Neural cell (in vitro differentiated cells): ENCODE data around the gene TEX54. TPM values are rescaled to one million over a fixed set of nuclear protein-coding genes. Genes with fewer than 3 reads are reported as not detected.

Source experiments
- H2AFZ ChIP-seq: fragments of 200-600, 300-800 bp; sonication (generic), shearing (Covaris generic); 2 replicates; pipeline ENCODE4 v1.6.0; 2014; ENCODE audit warnings: low read depth, mild to moderate bottlenecking, antibody characterized with exemption, low read length, moderate library complexity
- H3F3A ChIP-seq: fragments of 200-600 bp; shearing (Covaris generic); 2 replicates; pipeline ENCODE4 v1.6.1; 2016; ENCODE audit warnings: mild to moderate bottlenecking, moderate library complexity, mixed read lengths, antibody characterized with exemption, low read length; ENCODE audit not compliant: insufficient read depth, poor library complexity, severe bottlenecking
- H3K27ac ChIP-seq: fragments of 200-600, 300-800 bp; sonication (generic), shearing (Covaris generic); 2 replicates; pipeline ENCODE4 v1.5.1; 2014; ENCODE audit warnings: mild to moderate bottlenecking, low read length, moderate library complexity
- H3K27me3 ChIP-seq: fragments of 300-800, 200-600 bp; sonication (generic), shearing (Covaris generic); 2 replicates; pipeline ENCODE4 v1.6.0; 2014; ENCODE audit warnings: mild to moderate bottlenecking, low read depth, low read length, moderate library complexity; ENCODE audit not compliant: insufficient read depth
- H3K36me3 ChIP-seq: fragments of 300-800, 200-600 bp; sonication (generic), shearing (Covaris generic); 2 replicates; pipeline ENCODE4 v1.5.1; 2014; ENCODE audit warnings: mild to moderate bottlenecking, antibody characterized with exemption, low read length, moderate library complexity; ENCODE audit not compliant: insufficient read depth
- H3K4me2 ChIP-seq: fragments of 300-800, 200-600 bp; sonication (generic), shearing (Covaris generic); 2 replicates; pipeline ENCODE4 v1.6.0; 2014; ENCODE audit warnings: mild to moderate bottlenecking, low read length
- H3K4me3 ChIP-seq: fragments of 300-800, 200-600 bp; sonication (generic), shearing (Covaris generic); 2 replicates; pipeline ENCODE4 v1.5.1; 2014; ENCODE audit warnings: mild to moderate bottlenecking, low read length, moderate library complexity
- H3K79me2 ChIP-seq: fragments of 200-600 bp; shearing (Covaris generic); replicated peaks from 2 replicates; pipeline ENCODE4 v1.6.0; 2014; ENCODE audit warnings: mild to moderate bottlenecking, low read length, moderate library complexity; ENCODE audit not compliant: insufficient read depth
- H3K9ac ChIP-seq: fragments of 300-800, 200-600 bp; sonication (generic), shearing (Covaris generic); 2 replicates; pipeline ENCODE4 v1.6.1; 2016; ENCODE audit warnings: mild to moderate bottlenecking, low read length, mixed read lengths
- H3K9me2 ChIP-seq: fragments of 200-600 bp; shearing (Covaris generic); 2 replicates; pipeline ENCODE4 v1.6.1; 2016; ENCODE audit warnings: mild to moderate bottlenecking, low read length, mixed read lengths; ENCODE audit not compliant: insufficient read depth
- H3K9me3 ChIP-seq: fragments of 200-600, 300-800 bp; sonication (generic), shearing (Covaris generic); 2 replicates; pipeline ENCODE4 v1.6.1; 2016; ENCODE audit warnings: mild to moderate bottlenecking, mixed run types, low read length, moderate library complexity, mixed read lengths
- H4K20me1 ChIP-seq: fragments of 200-600 bp; shearing (Covaris generic); 2 replicates; pipeline ENCODE4 v1.6.1; 2016; ENCODE audit warnings: mild to moderate bottlenecking, mixed run types; ENCODE audit not compliant: insufficient read depth
- EP300 ChIP-seq: fragments of 450-650 bp; conservative IDR thresholded peaks from 2 replicates; pipeline ENCODE4 v1.6.1; 2014; ENCODE audit warnings: antibody characterized with exemption, mild to moderate bottlenecking, moderate library complexity; ENCODE audit not compliant: poor library complexity, severe bottlenecking
- EZH2 ChIP-seq: fragments of 200-600, 300-800 bp; shearing (Covaris generic), sonication (generic); IDR thresholded peaks from 2 replicates; pipeline ENCODE4 v1.6.1; 2014; ENCODE audit warnings: antibody characterized with exemption, low read length, borderline replicate concordance, mild to moderate bottlenecking; ENCODE audit not compliant: insufficient read depth, poor library complexity, severe bottlenecking
- MXI1 ChIP-seq: fragments of 450-650 bp; conservative IDR thresholded peaks from 2 replicates; pipeline ENCODE4 v1.6.1; 2014; ENCODE audit warnings: antibody characterized with exemption, mild to moderate bottlenecking; ENCODE audit not compliant: poor library complexity, severe bottlenecking
- POLR2AphosphoS5 ChIP-seq: IDR thresholded peaks from 2 replicates; pipeline ENCODE4 v1.6.1; 2012
- RAD21 ChIP-seq: fragments of 450-650 bp; conservative IDR thresholded peaks from 2 replicates; pipeline ENCODE4 v1.6.1; 2014; ENCODE audit warnings: antibody characterized with exemption, mild to moderate bottlenecking, moderate library complexity
- REST ChIP-seq: IDR thresholded peaks from 2 replicates; pipeline ENCODE4 v1.6.1; 2012; ENCODE audit warnings: borderline replicate concordance
- SMC3 ChIP-seq: fragments of 450-650 bp; conservative IDR thresholded peaks from 2 replicates; pipeline ENCODE4 v1.6.1; 2014; ENCODE audit warnings: antibody characterized with exemption, mild to moderate bottlenecking, moderate library complexity; ENCODE audit not compliant: poor library complexity
- TAF1 ChIP-seq: IDR thresholded peaks from 2 replicates; pipeline ENCODE4 v1.6.1; 2012; ENCODE audit warnings: low read depth
- polyA plus RNA-seq: library from polyadenylated mRNA; depleted of rRNA; stranded (reverse); fragments of >200 nt; gene quantifications from 2 replicates; pipeline ENCODE4 v1.2.3, GENCODE V29; 2014
- TF ChIP-seq, protein P1 (sequence below): fragments of 450-650 bp; IDR thresholded peaks from 2 replicates; pipeline ENCODE4 v1.5.1; 2014; ENCODE audit warnings: antibody characterized with exemption, mild to moderate bottlenecking, moderate library complexity; ENCODE audit not compliant: poor library complexity, severe bottlenecking

The TEX54 gene
- polyA plus RNA-seq, 1 donor from 2014 or later, result not detected

DNA sequence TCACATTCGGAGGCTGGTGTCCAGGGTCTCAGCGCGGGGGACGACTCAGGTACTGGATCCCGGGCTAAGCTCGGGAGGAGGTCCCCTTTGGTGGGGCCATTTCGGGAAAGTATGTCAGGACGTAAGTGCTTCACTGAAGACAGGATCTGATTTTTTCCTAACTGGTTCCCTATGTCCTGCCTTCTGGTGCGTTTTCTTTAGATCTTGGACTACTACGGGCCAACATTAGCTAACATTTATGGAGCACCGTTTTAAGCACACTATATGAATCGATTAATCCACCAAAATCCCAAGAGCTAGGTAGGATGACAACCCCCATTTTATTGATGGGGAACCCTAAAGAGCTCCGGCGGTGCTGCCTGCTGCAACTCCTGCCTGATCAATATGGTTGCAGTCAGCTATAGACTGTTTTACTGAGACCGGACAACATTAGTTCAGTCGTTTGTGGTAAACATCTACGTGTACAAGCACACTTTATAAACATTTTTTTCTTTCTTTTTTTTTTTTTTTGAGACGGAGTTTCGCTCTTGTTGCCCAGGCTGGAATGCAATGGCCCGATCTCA is 23.8 kb upstream of the TEX54 start:
- H3K9me2 ChIP-seq, result no peaks in the 10 kb centered on the region
- H3K27me3 ChIP-seq, result no peaks in the 10 kb centered on the region
- peaks cover 44% of the 10 kb centered on the region for H3K79me2 ChIP-seq
- H4K20me1 ChIP-seq, result no peaks in the 10 kb centered on the region
- H3K27ac ChIP-seq, result peak overlapping the region; percentile 75
- TF ChIP-seq MXI1 (no peak), REST (peak; percentile 5), SMC3 (no peak), EZH2 (no peak), TAF1 (no peak), RAD21 (no peak)
- TF ChIP-seq, protein P1, sequence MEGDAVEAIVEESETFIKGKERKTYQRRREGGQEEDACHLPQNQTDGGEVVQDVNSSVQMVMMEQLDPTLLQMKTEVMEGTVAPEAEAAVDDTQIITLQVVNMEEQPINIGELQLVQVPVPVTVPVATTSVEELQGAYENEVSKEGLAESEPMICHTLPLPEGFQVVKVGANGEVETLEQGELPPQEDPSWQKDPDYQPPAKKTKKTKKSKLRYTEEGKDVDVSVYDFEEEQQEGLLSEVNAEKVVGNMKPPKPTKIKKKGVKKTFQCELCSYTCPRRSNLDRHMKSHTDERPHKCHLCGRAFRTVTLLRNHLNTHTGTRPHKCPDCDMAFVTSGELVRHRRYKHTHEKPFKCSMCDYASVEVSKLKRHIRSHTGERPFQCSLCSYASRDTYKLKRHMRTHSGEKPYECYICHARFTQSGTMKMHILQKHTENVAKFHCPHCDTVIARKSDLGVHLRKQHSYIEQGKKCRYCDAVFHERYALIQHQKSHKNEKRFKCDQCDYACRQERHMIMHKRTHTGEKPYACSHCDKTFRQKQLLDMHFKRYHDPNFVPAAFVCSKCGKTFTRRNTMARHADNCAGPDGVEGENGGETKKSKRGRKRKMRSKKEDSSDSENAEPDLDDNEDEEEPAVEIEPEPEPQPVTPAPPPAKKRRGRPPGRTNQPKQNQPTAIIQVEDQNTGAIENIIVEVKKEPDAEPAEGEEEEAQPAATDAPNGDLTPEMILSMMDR, result no peak
- no peaks in the 10 kb centered on the region for H3K9me3 ChIP-seq
- peak overlapping the region; percentile 92 for H3K4me3 ChIP-seq
- H2AFZ ChIP-seq, result peak overlapping the region; percentile 56
- H3K9ac ChIP-seq, result peak overlapping the region; percentile 94
- H3F3A ChIP-seq, result peaks cover 10% of the 10 kb centered on the region
- H3K36me3 ChIP-seq, result peaks cover 16% of the 10 kb centered on the region
- H3K4me2 ChIP-seq, result peak overlapping the region; percentile 53

GRCh38 chr11:62855571-62856332 is 23.1 kb upstream of the TEX54 start:
- peak overlapping the region; percentile 56 for H2AFZ ChIP-seq
- H3K27me3 ChIP-seq, result no peaks in the 10 kb centered on the region
- peak overlapping the region; percentile 96 for H3K4me2 ChIP-seq
- H3K27ac ChIP-seq, result peak overlapping the region; percentile 93
- H3K9ac ChIP-seq, result peak overlapping the region; percentile 94
- no peaks in the 10 kb centered on the region for H4K20me1 ChIP-seq
- peaks cover 44% of the 10 kb centered on the region for H3K79me2 ChIP-seq
- no peaks in the 10 kb centered on the region for H3K9me2 ChIP-seq
- H3F3A ChIP-seq, result peaks cover 10% of the 10 kb centered on the region
- peak overlapping the region; percentile 92 for H3K4me3 ChIP-seq
- peak; percentile 97 for TF ChIP-seq POLR2AphosphoS5
- TF ChIP-seq EZH2, result no peak
- peak; percentile 99 for TF ChIP-seq MXI1
- peak; percentile 28 for TF ChIP-seq SMC3
- TF ChIP-seq EP300, result peak; percentile 72
- TF ChIP-seq, protein P1, result no peak
- peak; percentile 98 for TF ChIP-seq TAF1
- TF ChIP-seq REST, result peak; percentile 96
- no peak for TF ChIP-seq RAD21
- peaks cover 16% of the 10 kb centered on the region for H3K36me3 ChIP-seq
- no peaks in the 10 kb centered on the region for H3K9me3 ChIP-seq
